NCI-H748 treated with DMSO at 0.1 percent for 48 hours (cell line): ENCODE measurements around the gene CNNM4.
"Not testable (repeated sequence)": the region's sequence is repeated elsewhere in the genome, so short reads cannot be mapped to it uniquely, and the experiment has no call there.

ENCODE experiments used
- DNase-seq: peaks from one replicate; lab custom pipeline; 2025; lab: John Stamatoyannopoulos, UW

The CNNM4 gene

GRCh38 chr2:96792772-96793749, 32.4 kb downstream of the CNNM4 start:
- no peak for DNase-seq

- DNase-seq = no peak
Measured at GRCh38 chr2:96795076-96795475, 34.4 kb downstream of the CNNM4 start.

- DNase-seq = not testable (repeated sequence)
Measured at GRCh38 chr2:96796497-96796896, 35.8 kb downstream of the CNNM4 start.

- DNase-seq = no peak
Measured at GRCh38 chr2:96797066-96797625, 36.4 kb downstream of the CNNM4 start.

DNA sequence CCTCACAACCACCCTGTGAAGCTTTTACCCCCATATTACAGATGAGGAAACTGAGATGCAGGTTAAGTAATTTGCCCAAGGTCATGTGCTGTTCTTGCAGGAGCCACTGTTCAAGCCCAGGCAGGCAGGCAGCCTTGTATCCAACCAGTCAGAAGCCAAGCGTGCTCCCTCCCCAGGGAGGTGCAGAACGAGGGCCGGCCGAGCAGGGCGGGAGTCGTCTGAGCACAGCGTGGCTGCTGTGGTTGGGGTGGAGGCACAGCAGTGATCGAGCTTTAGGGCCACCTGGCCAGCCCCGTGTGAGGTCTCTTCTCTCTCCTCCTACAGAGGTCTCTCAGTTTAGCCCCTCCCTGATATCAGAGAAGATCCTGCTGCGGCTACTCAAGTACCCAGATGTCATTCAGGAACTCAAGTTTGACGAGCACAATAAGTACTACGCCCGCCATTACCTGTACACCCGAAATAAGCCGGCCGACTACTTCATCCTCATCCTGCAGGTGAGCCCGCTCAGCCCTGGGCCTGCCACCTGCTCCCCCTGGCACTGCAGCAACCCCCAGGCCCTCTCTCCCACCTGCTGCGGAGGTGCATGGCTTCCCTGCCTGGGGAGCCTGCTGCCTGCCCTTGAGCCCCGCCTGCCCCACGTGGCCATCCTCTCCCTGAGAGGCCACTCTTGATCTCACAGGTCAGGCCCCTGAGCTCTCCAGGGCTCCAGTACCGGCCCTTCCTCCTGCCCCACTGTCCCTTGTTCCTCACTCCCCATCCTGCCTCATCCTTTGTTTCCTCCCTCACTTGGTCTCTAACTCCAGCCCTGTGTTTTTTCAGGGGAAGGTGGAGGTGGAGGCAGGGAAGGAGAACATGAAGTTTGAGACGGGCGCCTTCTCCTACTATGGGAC, 38.3 kb downstream of the CNNM4 start:
- no peak for DNase-seq

GRCh38 chr2:96799623-96799935, 38.9 kb downstream of the CNNM4 start:
- no peak for DNase-seq

GRCh38 chr2:96800061-96801004, 39.6 kb downstream of the CNNM4 start:
- DNase-seq = no peak

DNA sequence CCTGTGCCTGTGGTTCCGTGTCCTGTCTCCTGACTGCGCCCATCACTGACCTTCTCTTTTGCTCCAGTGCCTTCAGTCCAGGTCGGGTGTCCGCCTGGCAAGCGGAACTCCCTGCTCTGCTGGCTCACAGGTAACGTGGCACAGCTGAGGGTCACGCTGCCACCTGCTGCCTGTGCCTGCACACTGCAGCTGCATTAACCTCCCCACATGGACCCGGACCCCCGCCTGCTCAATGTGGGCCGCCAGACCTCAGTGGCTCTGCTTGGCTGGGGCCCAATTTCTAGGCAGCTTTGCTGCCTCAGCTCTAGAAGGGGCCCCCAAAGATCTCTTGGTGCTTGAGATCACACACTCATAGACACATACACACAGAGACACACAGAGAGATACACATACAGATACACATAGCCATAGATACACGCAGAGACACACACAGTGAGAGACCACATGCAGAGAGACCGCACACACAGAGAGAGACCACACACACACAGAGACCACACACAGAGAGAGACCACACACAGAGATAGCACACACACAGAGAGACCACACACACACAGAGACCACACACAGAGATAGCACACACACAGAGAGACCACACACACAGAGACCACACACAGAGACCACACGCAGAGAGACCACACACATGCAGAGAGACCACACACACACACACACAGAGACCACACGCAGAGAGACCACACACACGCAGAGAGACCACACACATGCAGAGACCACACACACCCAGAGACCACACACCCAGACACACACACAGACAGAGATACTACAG, 40.5 kb downstream of the CNNM4 start:
- DNase-seq = no peak

- DNase-seq = no peak
Measured at GRCh38 chr2:96801786-96802595, 41.3 kb downstream of the CNNM4 start.

DNA sequence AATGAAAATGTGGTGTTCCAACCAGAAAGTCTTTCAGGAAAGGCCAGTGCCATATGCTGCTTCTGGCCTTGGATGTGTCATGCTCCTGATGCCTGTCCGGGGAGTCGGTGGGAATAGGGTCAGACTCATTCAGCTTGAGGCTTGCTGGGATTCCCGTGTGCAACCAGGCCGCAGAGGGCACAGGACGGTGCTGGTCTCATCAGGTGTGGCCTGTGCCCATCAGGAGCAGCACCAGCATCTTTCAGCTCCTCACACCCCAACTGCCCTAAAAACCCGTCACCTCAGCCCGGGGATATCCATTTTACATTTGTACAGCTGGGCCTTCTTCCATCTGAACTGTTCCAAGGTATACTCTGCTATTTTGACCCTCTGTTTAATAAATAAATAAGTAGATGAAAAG, 42.0 kb downstream of the CNNM4 start:
- DNase-seq = no peak

GRCh38 chr2:96804986-96805385, 44.3 kb downstream of the CNNM4 start:
- DNase-seq = no peak

DNA sequence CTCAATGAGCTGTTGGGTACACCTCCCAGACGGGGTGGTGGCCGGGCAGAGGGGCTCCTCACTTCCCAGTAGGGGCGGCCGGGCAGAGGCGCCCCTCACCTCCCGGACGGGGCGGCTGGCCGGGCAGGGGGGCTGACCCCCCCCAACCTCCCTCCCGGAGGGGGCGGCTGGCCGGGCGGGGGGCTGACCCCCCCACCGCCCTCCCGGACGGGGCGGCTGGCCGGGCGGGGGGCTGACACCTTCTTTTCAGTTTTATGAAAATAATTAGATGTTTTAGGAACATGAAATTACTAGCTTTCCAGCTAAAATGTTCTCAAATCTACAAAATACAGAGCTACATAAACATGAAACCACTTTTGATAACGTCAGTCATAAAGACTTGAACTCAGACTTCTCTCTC, 45.2 kb downstream of the CNNM4 start:
- DNase-seq = not testable (repeated sequence)

DNA sequence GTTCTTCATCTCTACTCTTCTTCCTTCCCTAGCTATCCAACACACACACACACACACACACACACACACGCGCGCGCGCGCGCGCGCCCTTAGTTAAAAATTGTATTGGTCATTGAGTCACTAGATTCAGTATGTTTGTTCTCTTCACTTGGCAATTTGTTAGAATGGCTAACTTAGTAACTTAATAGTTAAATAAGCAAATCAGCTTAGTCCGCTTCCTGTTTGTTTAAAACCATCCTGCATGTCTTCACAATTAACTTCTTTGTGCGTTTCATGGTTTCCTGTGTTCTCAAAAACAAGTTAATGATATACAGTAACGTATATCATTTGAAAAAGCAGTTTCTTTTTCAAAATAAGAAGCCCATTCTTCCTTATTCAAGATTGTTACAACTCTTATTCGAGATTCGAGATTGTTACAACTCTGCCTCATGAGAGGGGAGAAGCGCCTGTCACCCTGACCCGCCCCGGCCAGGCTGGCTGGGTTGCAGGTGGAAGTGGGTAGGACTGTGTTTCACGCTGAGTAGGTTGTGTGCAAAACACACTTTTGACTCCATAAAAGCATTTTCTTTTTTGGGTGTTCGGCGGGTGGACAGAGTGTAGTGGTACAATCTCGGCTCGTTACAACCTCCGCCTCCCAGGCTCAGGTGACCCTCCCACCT, 45.9 kb downstream of the CNNM4 start:
- no peak for DNase-seq

GRCh38 chr2:96807127-96807471, 46.4 kb downstream of the CNNM4 start:
- DNase-seq = no peak

DNA sequence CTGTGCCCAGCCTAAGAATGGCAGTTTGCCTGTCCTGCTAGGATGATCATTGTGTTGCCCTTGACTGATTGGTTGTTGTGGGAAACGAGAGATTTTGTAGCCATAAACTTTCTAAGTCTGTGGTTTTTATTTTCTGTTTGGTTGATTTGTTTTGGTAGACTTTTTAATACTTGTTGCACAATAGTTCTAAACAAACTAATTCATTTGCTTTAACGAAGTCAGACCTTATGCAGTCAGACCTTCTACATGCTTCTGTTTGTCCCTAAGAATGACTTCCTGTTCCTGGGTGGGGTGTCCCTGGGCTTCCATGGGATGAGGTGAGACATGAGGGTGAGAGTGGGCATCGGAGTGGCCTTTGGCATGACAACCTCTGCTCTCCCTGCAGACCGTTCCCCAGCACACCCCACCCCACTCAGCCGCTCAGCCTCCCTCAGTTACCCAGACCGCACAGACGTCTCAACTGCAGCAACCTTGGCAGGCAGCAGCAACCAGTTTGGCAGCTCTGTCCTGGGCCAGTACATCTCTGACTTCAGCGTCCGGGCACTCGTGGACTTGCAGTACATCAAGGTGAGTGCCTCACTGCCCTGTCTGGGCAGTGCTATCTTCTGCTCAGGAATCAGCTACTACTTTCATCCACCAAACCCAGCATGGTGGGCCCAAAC, 47.6 kb downstream of the CNNM4 start:
- no peak for DNase-seq

DNA sequence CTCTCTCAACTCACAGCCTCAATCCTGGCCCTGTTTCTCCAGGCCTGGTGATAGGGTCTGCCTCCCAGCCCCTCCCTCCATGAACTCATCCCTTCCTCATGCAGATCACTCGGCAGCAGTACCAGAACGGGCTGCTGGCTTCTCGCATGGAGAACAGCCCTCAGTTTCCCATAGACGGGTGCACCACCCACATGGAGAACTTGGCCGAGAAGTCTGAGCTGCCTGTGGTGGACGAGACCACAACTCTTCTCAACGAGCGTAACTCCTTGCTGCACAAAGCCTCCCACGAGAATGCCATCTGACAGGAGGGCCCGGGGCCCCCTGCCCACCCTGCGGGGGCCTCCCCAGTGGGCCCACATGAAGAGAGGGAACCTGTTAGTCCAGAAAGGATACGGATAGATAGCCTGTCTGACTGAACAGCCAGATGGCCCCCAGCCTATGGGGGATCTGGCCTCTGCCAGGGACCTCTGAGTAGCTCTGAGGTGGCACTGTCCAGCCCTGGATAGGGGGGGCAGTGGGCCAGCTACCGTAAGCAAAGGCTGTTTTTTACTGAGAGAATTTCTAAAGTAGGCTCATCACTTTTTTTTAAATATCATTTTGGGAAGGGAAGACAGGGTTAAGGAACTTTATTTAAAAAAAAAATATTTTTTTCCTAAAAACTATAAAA, 48.6 kb downstream of the CNNM4 start:
- DNase-seq = no peak

- no peak for DNase-seq
Measured at GRCh38 chr2:96809951-96810782, 49.5 kb downstream of the CNNM4 start.
